ENCODE data around the gene GRB14. TPM values are rescaled to one million over a fixed set of nuclear protein-coding genes. Genes with fewer than 3 reads are reported as not detected.

The GRB14 gene
- total RNA-seq, 1 experiment from 2014 or later: 18.4 TPM

- Mint-ChIP-seq H3K4me3 (ENCODE audit: low read depth, unreplicated experiment) (peak overlapping the region; percentile 79), H3K27ac (ENCODE audit: unreplicated experiment) (no peak overlapping the region), H3K9me3 (ENCODE audit: low read depth, unreplicated experiment) (no peaks in the 10 kb centered on the region), H3K4me1 (ENCODE audit: low read depth, unreplicated experiment) (peaks cover 14% of the 10 kb centered on the region), H3K36me3 (ENCODE audit: insufficient read depth, unreplicated experiment) (peaks cover 17% of the 10 kb centered on the region), H3K27me3 (ENCODE audit: unreplicated experiment) (no peaks in the 10 kb centered on the region)
- intact Hi-C loops (cut with micrococcal nuclease; ENCODE audit: unreplicated experiment): loop anchor here (5.0 kb wide), 1 partner anchor 90 kb away; no protein-coding TSS in a partner anchor
- BruUV-seq (replicated peaks): TSS peak; percentile 51
- no peak for TF ChIP-seq CTCF (IDR thresholded peaks at IDR 0.05; ENCODE audit: unreplicated experiment)
- no peak for DNase-seq
- CTCF ChIA-PET: interaction anchor here (1.4 kb wide), 1 partner anchor 63 kb away, joined by 3 read pairs; no protein-coding TSS in a partner anchor
These were observed 1.2 kb upstream of the GRB14 start for GRCh38 chr2:164622338-164623106.

DNA sequence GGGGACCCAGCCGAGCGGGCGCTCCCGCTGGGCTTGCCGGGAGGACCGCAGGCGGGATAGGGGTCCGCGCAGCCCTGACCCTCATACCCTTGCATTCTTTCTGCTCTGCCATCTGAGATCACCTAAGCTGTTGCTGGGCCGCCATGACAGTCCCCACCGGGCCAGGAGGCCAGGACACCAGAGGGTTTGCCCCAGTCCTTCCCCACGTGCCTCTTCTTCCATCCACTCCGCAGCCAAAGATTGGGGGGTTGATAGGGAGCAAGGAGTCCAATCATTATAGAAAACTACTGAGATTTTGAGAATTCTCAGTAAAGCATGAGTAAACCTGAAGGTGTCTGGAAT, 453 bp upstream of the GRB14 start:
- Mint-ChIP-seq H3K4me1 (ENCODE audit: low read depth, unreplicated experiment) (peaks cover 20% of the 10 kb centered on the region), H3K9me3 (ENCODE audit: low read depth, unreplicated experiment) (no peaks in the 10 kb centered on the region), H3K4me3 (ENCODE audit: low read depth, unreplicated experiment) (peak overlapping the region; percentile 79), H3K27ac (ENCODE audit: unreplicated experiment) (peak overlapping the region; percentile 43), H3K27me3 (ENCODE audit: unreplicated experiment) (no peaks in the 10 kb centered on the region), H3K36me3 (ENCODE audit: insufficient read depth, unreplicated experiment) (peaks cover 17% of the 10 kb centered on the region)
- CTCF ChIA-PET: interaction anchor here (0.8 to 1.4 kb wide), 2 partner anchors 12 to 62 kb away, joined by 3 to 4 read pairs; no protein-coding TSS in a partner anchor
- BruUV-seq (replicated peaks): no TSS peak
- TF ChIP-seq CTCF (IDR thresholded peaks at IDR 0.05; ENCODE audit: unreplicated experiment): no peak
- DNase-seq: peak; percentile 52
- intact Hi-C loops (cut with micrococcal nuclease; ENCODE audit: unreplicated experiment): loop anchor here (5.0 kb wide), 1 partner anchor 91 kb away; no protein-coding TSS in a partner anchor

DNA sequence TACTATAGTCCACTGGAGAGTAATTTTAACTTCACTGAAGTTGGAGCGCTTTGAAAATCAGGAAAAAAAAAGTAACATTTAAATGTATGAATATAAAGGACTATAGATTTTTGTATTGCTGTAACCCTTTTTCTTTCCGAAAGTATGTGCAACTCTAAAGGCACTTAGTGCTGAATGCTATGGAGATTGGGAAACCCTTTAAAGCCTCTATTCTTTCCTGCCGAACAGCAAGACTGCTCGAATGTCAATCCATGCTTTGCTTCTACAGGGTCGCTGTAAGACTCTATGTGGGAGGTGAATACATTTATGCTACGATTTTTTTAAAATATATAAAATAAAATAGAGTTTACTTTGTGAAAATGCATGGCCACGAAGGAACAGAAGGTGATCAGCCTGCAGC, 825 bp downstream of the GRB14 start:
- TF ChIP-seq CTCF (IDR thresholded peaks at IDR 0.05; ENCODE audit: unreplicated experiment): no peak
- no peaks in the 10 kb centered on the region for H3K27me3 Mint-ChIP-seq (ENCODE audit: unreplicated experiment)
- CTCF ChIA-PET: interaction anchor here (0.8 kb wide), 2 partner anchors 20 to 60 kb away, joined by 3 to 6 read pairs; no protein-coding TSS in a partner anchor
- TSS peak; percentile 34 for BruUV-seq (replicated peaks)
- H3K27ac Mint-ChIP-seq (ENCODE audit: unreplicated experiment): peak overlapping the region; percentile 34
- H3K4me3 Mint-ChIP-seq (ENCODE audit: low read depth, unreplicated experiment): peak overlapping the region; percentile 79
- H3K9me3 Mint-ChIP-seq (ENCODE audit: low read depth, unreplicated experiment): no peaks in the 10 kb centered on the region
- H3K36me3 Mint-ChIP-seq (ENCODE audit: insufficient read depth, unreplicated experiment): peaks cover 17% of the 10 kb centered on the region
- intact Hi-C loops (cut with micrococcal nuclease; ENCODE audit: unreplicated experiment): loop anchor here (5.0 kb wide), 1 partner anchor 92 kb away; no protein-coding TSS in a partner anchor
- H3K4me1 Mint-ChIP-seq (ENCODE audit: low read depth, unreplicated experiment): peaks cover 20% of the 10 kb centered on the region
- no peak for DNase-seq

DNA sequence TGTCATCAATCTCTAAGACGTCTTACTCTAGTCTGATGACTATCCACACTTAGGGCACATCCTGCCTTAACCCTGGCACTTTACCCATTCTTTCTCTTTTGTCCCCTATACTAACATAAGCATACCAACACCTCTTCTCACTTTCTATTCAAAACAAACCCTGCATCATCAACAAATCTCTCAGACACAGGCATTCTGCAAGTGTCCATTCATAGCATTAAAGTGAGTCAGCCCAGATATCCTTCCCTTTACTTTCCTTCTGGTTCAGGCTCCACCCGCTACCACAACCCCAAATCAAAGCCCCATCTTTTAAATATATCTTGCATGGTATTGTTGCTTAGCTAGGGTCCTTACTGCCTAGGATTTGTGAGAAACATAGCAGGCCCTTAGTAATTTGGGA, 3.8 kb downstream of the GRB14 start:
- CTCF ChIA-PET: no interaction called here
- H3K27me3 Mint-ChIP-seq (ENCODE audit: unreplicated experiment): no peaks in the 10 kb centered on the region
- BruUV-seq (replicated peaks): no TSS peak
- H3K4me3 Mint-ChIP-seq (ENCODE audit: low read depth, unreplicated experiment): no peak overlapping the region
- TF ChIP-seq CTCF (IDR thresholded peaks at IDR 0.05; ENCODE audit: unreplicated experiment): no peak
- no peak overlapping the region for H3K27ac Mint-ChIP-seq (ENCODE audit: unreplicated experiment)
- DNase-seq: no peak
- intact Hi-C loops (cut with micrococcal nuclease; ENCODE audit: unreplicated experiment): loop anchor here (5.0 kb wide), 1 partner anchor 85 kb away; no protein-coding TSS in a partner anchor
- peaks cover 20% of the 10 kb centered on the region for H3K4me1 Mint-ChIP-seq (ENCODE audit: low read depth, unreplicated experiment)
- H3K9me3 Mint-ChIP-seq (ENCODE audit: low read depth, unreplicated experiment): no peaks in the 10 kb centered on the region
- H3K36me3 Mint-ChIP-seq (ENCODE audit: insufficient read depth, unreplicated experiment): peaks cover 17% of the 10 kb centered on the region
